CD14-positive monocyte (primary cell): ENCODE results near the gene CCNQ. TPM values are rescaled to one million over a fixed set of nuclear protein-coding genes. Genes with fewer than 3 reads are reported as not detected.

ENCODE experiments used
- DNase-seq, 3 donors: peaks; one replicate each; pipeline ENCODE4 v3.0.0-alpha.2; 2011 to 2022
- H2AFZ ChIP-seq: 2 replicates; pipeline ENCODE4 v1.6.0; 2012; ENCODE audit warnings: mild to moderate bottlenecking, low read depth, low read length, inconsistent platforms; ENCODE audit not compliant: insufficient read depth, poor library complexity, severe bottlenecking
- H3K27ac ChIP-seq, 2 donors: 1 replicate in 1 of 2; 2 replicates in 1 of 2; pipeline ENCODE4 v1.5.1; 2012 to 2013; ENCODE audit warnings: low read length in 2 of 2, control low read depth in 1 of 2, inconsistent platforms in 1 of 2, low read depth in 1 of 2, mild to moderate bottlenecking in 1 of 2
- H3K27me3 ChIP-seq, 2 donors: one replicate each; pipeline versions ENCODE4 v1.6.0 to v1.6.1; 2011 to 2013; ENCODE audit warnings: low read length in 2 of 2; ENCODE audit not compliant: control insufficient read depth in 2 of 2, insufficient read depth in 2 of 2
- H3K36me3 ChIP-seq, 2 donors: replicated peaks in 1 of 2; 1 replicate in 1 of 2; 2 replicates in 1 of 2; pipeline versions ENCODE4 v1.5.1 to v1.6.1; 2012 to 2013; ENCODE audit warnings: low read length in 2 of 2, control low read depth in 1 of 2, inconsistent platforms in 1 of 2, mild to moderate bottlenecking in 1 of 2; ENCODE audit not compliant: insufficient read depth in 2 of 2, control insufficient read depth in 1 of 2
- H3K4me1 ChIP-seq, 2 donors: 1 replicate in 1 of 2; 2 replicates in 1 of 2; pipeline versions ENCODE4 v1.5.1 to v1.6.1; 2012 to 2013; ENCODE audit warnings: low read length in 2 of 2, control low read depth in 1 of 2, inconsistent platforms in 1 of 2, mild to moderate bottlenecking in 1 of 2, moderate library complexity in 1 of 2; ENCODE audit not compliant: insufficient read depth in 2 of 2, control insufficient read depth in 1 of 2
- H3K4me2 ChIP-seq: replicated peaks from 2 replicates; pipeline ENCODE3; 2012; ENCODE audit warnings: low read length, moderate library complexity, mild to moderate bottlenecking; ENCODE audit not compliant: poor library complexity, severe bottlenecking; ENCODE audit errors: extremely low read depth
- H3K4me3 ChIP-seq, 3 experiments: fragments of 200-600 bp in 1 of 3; sonication (generic) in 1 of 3; replicated peaks in 1 of 3; 1 replicate in 2 of 3; 2 replicates in 1 of 3; pipeline ENCODE4 v1.5.1; 2011 to 2013; ENCODE audit warnings: low read length in 3 of 3, mild to moderate bottlenecking in 3 of 3, control low read depth in 2 of 3, low read depth in 2 of 3, inconsistent platforms in 1 of 3, moderate library complexity in 1 of 3
- H3K79me2 ChIP-seq: 2 replicates; pipeline ENCODE4 v1.6.0; 2012; ENCODE audit warnings: mild to moderate bottlenecking, control low read depth, inconsistent platforms, low read length, moderate library complexity; ENCODE audit not compliant: insufficient read depth
- H3K9ac ChIP-seq: 2 replicates; pipeline ENCODE4 v1.6.0; 2017; ENCODE audit warnings: low read length, mild to moderate bottlenecking; ENCODE audit not compliant: insufficient read depth, poor library complexity, severe bottlenecking
- H3K9me3 ChIP-seq, 2 donors: replicated peaks in 1 of 2; 1 replicate in 1 of 2; 2 replicates in 1 of 2; pipeline versions ENCODE4 v1.5.1 to v1.6.1; 2012 to 2013; ENCODE audit warnings: low read length in 2 of 2, control low read depth in 1 of 2; ENCODE audit not compliant: control insufficient read depth in 1 of 2, insufficient read depth in 1 of 2
- H4K20me1 ChIP-seq: 2 replicates; pipeline ENCODE4 v1.6.0; 2012; ENCODE audit warnings: mild to moderate bottlenecking, low read length, control low read depth, moderate library complexity; ENCODE audit not compliant: insufficient read depth
- H3K27ac Mint-ChIP-seq, 7 donors: one replicate each; pipeline ENCODE4 v1.8.0; 2020; ENCODE audit warnings: mild to moderate bottlenecking in 7 of 7, mixed read lengths in 7 of 7, moderate library complexity in 6 of 7, inconsistent platforms in 2 of 7
- H3K27me3 Mint-ChIP-seq, 3 donors: one replicate each; pipeline ENCODE4 v1.8.0; 2021 to 2022; ENCODE audit warnings: low read depth in 3 of 3, mild to moderate bottlenecking in 3 of 3, mixed read lengths in 3 of 3, moderate library complexity in 3 of 3, inconsistent platforms in 1 of 3
- H3K36me3 Mint-ChIP-seq, 2 donors: one replicate each; pipeline ENCODE4 v1.8.0; 2020; ENCODE audit warnings: mixed read lengths in 2 of 2, inconsistent platforms in 1 of 2, mild to moderate bottlenecking in 1 of 2
- H3K4me1 Mint-ChIP-seq: one replicate; pipeline ENCODE4 v1.8.0; 2020; ENCODE audit warnings: mild to moderate bottlenecking, mixed read lengths
- H3K4me3 Mint-ChIP-seq, 2 donors: one replicate each; pipeline ENCODE4 v1.8.0; 2020; ENCODE audit warnings: mild to moderate bottlenecking in 2 of 2, mixed read lengths in 2 of 2, moderate library complexity in 1 of 2
- H3K9me3 Mint-ChIP-seq, 7 donors: one replicate each; pipeline ENCODE4 v1.8.0; 2020 to 2022; ENCODE audit warnings: mixed read lengths in 7 of 7, mild to moderate bottlenecking in 6 of 7, moderate library complexity in 6 of 7, inconsistent platforms in 2 of 7
- WGBS: methylation state at CpG from one replicate; pipeline ENCODE4 v1.1.5; 2013; ENCODE audit warnings: missing lambda C conversion rate; ENCODE audit not compliant: insufficient coverage; 5-methylcytosine and 5-hydroxymethylcytosine counted together
- intact Hi-C, 2 donors: fragments of 100-400 bp; cut with micrococcal nuclease; formaldehyde crosslinking; loops; one replicate each; pipeline versions ENCODE4 v1.15.0 to v1.15.1; 2023
- polyA plus RNA-seq, 3 donors: library from polyadenylated mRNA; depleted of rRNA in 1 of 3; unstranded in 2 of 3; stranded (reverse) in 1 of 3; fragments of 300-500 nt in 2 of 3; fragments of >200 nt in 1 of 3; fragmentation: Illumina TruSeq in 2 of 3; gene quantifications; 1 replicate in 2 of 3; 2 replicates in 1 of 3; pipeline ENCODE4 v1.2.3, GENCODE V29; 2012 to 2021
- TF ChIP-seq, protein P1 (sequence below): fragments of 200-600 bp; IDR thresholded peaks from one replicate; pipeline ENCODE4 v1.8.0; 2022; ENCODE audit warnings: antibody characterized with exemption, mild to moderate bottlenecking

Gene CCNQ
- polyA plus RNA-seq, 3 donors = 21.8 to 35.6 (median 29.3) TPM

DNA sequence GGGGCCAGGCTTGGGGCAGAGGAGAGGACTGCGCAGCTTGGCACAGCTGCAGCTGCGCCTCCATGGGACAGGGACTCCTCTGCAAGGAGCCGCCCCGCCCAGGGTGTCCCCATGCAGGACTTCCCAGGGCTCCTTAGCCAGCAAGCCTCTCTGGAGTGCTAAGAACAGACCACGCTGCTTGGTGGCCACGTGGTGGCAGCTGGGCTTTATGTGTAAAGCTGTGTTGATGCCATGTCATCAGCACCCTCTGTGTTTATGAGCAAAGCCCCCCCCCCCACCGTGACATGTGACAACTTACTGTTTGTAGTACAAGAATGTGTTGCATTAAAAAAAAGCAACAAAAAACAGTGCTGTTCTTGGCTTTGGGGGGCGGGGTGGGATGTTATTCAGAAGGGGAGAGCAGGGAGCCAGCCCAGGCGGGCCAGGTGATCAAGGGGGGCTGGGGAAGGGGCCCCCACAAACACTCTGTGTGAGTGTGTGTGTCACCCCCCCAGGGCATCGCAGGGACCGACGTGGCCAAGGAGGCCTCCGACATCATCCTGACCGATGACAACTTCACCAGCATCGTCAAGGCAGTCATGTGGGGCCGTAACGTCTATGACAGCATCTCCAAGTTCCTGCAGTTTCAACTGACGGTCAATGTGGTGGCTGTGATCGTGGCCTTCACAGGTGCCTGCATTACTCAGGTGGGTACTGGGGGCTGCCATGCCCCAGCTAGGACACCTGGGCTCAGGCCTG is 41.2 kb downstream of the CCNQ start:
- Histone ChIP-seq H3K4me3 (no peak overlapping the region), H3K36me3 (no peaks in the 10 kb centered on the region), H3K4me2 (no peak overlapping the region), H3K27ac (no peak overlapping the region), H4K20me1 (no peaks in the 10 kb centered on the region), H2AFZ (no peak overlapping the region), H3K9ac (no peak overlapping the region), H3K9me3 (no peaks in the 10 kb centered on the region), H3K4me1 (peaks cover 17 to 19% of the 10 kb centered on the region in 2 donors), H3K27me3 (no peaks in the 10 kb centered on the region), H3K79me2 (no peaks in the 10 kb centered on the region)
- Mint-ChIP-seq H3K4me3 (no peak overlapping the region), H3K27ac (no peak overlapping the region), H3K4me1 (peaks cover 29% of the 10 kb centered on the region), H3K27me3 (peaks cover 0 to 12% (median 4%) of the 10 kb centered on the region in 3 donors), H3K36me3 (no peaks in the 10 kb centered on the region), H3K9me3 (peaks cover 0 to 4% (median 0%) of the 10 kb centered on the region in 7 donors)
- no peak for DNase-seq
- WGBS = 94% methylated on average over 13 of the region's 19 CpGs
- TF ChIP-seq, protein P1, sequence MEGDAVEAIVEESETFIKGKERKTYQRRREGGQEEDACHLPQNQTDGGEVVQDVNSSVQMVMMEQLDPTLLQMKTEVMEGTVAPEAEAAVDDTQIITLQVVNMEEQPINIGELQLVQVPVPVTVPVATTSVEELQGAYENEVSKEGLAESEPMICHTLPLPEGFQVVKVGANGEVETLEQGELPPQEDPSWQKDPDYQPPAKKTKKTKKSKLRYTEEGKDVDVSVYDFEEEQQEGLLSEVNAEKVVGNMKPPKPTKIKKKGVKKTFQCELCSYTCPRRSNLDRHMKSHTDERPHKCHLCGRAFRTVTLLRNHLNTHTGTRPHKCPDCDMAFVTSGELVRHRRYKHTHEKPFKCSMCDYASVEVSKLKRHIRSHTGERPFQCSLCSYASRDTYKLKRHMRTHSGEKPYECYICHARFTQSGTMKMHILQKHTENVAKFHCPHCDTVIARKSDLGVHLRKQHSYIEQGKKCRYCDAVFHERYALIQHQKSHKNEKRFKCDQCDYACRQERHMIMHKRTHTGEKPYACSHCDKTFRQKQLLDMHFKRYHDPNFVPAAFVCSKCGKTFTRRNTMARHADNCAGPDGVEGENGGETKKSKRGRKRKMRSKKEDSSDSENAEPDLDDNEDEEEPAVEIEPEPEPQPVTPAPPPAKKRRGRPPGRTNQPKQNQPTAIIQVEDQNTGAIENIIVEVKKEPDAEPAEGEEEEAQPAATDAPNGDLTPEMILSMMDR = no peak
- intact Hi-C loops = no loop called here

DNA sequence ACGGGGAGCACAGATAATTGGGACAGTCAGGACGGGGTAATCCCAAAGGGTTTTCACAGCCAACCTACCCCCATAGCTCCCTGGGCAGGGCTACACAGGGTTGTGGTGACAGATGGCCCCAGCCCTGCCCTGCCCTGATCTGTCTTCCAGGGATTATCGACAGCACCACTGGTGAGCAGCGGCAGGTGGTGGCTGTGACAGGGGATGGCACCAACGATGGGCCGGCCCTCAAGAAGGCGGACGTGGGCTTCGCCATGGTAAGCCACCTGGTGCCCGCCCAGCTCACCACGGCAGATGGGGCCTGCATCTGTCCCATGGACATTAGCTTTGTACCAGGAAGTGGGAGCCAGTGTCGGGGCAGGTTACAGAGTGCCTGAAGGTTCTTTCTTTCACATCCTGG is 42.2 kb downstream of the CCNQ start:
- TF ChIP-seq, protein P1 = no peak
- H4K20me1 ChIP-seq = no peaks in the 10 kb centered on the region
- H3K79me2 ChIP-seq = no peaks in the 10 kb centered on the region
- no peak for DNase-seq
- peaks cover 2 to 14% (median 3%) of the 10 kb centered on the region in 3 donors for H3K27me3 Mint-ChIP-seq
- no peaks in the 10 kb centered on the region for H3K36me3 ChIP-seq
- intact Hi-C loops = no loop called here
- no peaks in the 10 kb centered on the region for H3K36me3 Mint-ChIP-seq
- no peak overlapping the region for H3K4me3 Mint-ChIP-seq
- no peak overlapping the region for H3K9ac ChIP-seq
- WGBS = 95% methylated on average over 7 of the region's 12 CpGs
- H3K27ac ChIP-seq = no peak overlapping the region
- no peak overlapping the region for H3K27ac Mint-ChIP-seq
- peaks cover 27% of the 10 kb centered on the region for H3K4me1 Mint-ChIP-seq
- H3K4me1 ChIP-seq = peaks cover 17 to 19% of the 10 kb centered on the region in 2 donors
- H2AFZ ChIP-seq = no peak overlapping the region
- H3K9me3 ChIP-seq = no peaks in the 10 kb centered on the region
- peaks cover 0 to 4% (median 0%) of the 10 kb centered on the region in 7 donors for H3K9me3 Mint-ChIP-seq
- no peak overlapping the region for H3K4me3 ChIP-seq
- no peaks in the 10 kb centered on the region for H3K27me3 ChIP-seq
- no peak overlapping the region for H3K4me2 ChIP-seq
